Activated T-helper 2 cell treated with anti-CD3 and anti-CD28 coated beads, Interferon-gamma antibody, Interleukin-2, Interleukin-4, amounts not matched to agents 10 μg/mL and 5 μg/mL and 100 μg/mL, durations not matched to agents 14 hours and 24 hours and 36 hours (primary cell): ENCODE results near the gene GNRH2. TPM values are rescaled to one million over a fixed set of nuclear protein-coding genes. Genes with fewer than 3 reads are reported as not detected.

Experiments
- DNase-seq: peaks from one replicate; pipeline ENCODE4 v3.0.0; 2021; ENCODE audit warnings: low spot score
- H3K27ac Mint-ChIP-seq: one replicate; pipeline ENCODE4 v1.8.0; 2021; ENCODE audit warnings: mixed read lengths
- H3K27me3 Mint-ChIP-seq: one replicate; pipeline ENCODE4 v1.8.0; 2021; ENCODE audit warnings: low read depth, mixed read lengths
- H3K36me3 Mint-ChIP-seq: one replicate; pipeline ENCODE4 v1.8.0; 2021; ENCODE audit warnings: low read depth, mixed read lengths
- H3K4me1 Mint-ChIP-seq: one replicate; pipeline ENCODE4 v1.8.0; 2021; ENCODE audit warnings: low read depth, mixed read lengths
- H3K4me3 Mint-ChIP-seq: one replicate; pipeline ENCODE4 v1.8.0; 2021; ENCODE audit warnings: low read depth, mild to moderate bottlenecking, moderate library complexity, mixed read lengths
- H3K9me3 Mint-ChIP-seq: one replicate; pipeline ENCODE4 v1.8.0; 2021; ENCODE audit warnings: mixed read lengths
- intact Hi-C: fragments of 100-400 bp; cut with micrococcal nuclease; formaldehyde crosslinking; loops from one replicate; pipeline ENCODE4 v1.15.1; 2023
- total RNA-seq: library from RNA; stranded (reverse); gene quantifications from 2 replicates; pipeline ENCODE4 v1.2.3, GENCODE V29; 2022

Gene GNRH2
- total RNA-seq, 1 donor from 2014 or later, result 3.7 TPM

DNA sequence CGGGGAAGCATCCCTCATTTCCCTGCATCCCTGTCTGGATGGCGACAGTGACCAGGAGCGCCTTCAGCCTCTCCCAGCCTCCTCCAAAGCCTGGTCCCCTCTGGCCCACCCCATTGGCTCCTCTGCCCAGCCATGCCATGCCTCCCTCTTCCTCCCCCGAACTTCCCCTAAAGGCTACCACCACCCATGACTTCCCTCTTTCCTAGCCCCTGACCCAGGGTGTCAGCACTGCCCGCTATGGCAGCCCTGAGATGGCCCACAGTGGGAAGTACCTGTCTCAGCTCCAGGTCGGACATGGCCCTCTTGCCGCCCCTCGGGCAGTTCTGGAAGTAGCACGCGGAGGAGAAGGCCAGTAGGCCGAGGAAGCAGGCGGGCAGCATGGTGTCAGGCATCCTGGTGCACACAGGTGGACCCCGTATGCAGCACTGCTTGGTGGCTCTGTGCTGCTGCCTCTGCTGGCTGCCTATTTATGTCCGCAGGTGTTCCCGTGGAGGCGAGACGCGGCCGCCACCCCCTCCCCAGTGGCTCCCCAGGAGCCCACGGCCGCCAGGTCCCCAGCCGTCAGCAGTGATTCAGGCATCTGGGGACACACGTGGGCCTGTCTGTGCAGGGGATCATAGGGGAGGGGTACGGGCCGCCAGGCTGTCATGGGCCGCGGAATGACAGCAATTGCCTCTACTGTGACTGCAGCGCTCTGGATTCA is 41.0 kb downstream of the GNRH2 start, which contains the start of gene AVP:
Gene AVP (minus strand): TSS at position 442 of the 703 bp plus-strand sequence. CDS start 50 bp downstream, at position 392.
- Mint-ChIP-seq H3K4me1 (peaks cover 4% of the 10 kb centered on the region), H3K27ac (no peak within 1 kb of the TSS), H3K4me3 (peak within 1 kb of the TSS; percentile 8), H3K36me3 (no peaks in the 10 kb centered on the region), H3K27me3 (peaks cover 54% of the 10 kb centered on the region), H3K9me3 (no peaks in the 10 kb centered on the region)
- intact Hi-C loops, result no loop called here
- DNase-seq, result no peak

- Mint-ChIP-seq H3K27me3 (peaks cover 53% of the 10 kb centered on the region), H3K4me3 (no peak overlapping the region), H3K27ac (no peak overlapping the region), H3K36me3 (no peaks in the 10 kb centered on the region), H3K4me1 (peaks cover 4% of the 10 kb centered on the region), H3K9me3 (no peaks in the 10 kb centered on the region)
- intact Hi-C loops, result no loop called here
- DNase-seq, result no peak
Measured at GRCh38 chr20:3084986-3085360, 41.6 kb downstream of the GNRH2 start.

DNA sequence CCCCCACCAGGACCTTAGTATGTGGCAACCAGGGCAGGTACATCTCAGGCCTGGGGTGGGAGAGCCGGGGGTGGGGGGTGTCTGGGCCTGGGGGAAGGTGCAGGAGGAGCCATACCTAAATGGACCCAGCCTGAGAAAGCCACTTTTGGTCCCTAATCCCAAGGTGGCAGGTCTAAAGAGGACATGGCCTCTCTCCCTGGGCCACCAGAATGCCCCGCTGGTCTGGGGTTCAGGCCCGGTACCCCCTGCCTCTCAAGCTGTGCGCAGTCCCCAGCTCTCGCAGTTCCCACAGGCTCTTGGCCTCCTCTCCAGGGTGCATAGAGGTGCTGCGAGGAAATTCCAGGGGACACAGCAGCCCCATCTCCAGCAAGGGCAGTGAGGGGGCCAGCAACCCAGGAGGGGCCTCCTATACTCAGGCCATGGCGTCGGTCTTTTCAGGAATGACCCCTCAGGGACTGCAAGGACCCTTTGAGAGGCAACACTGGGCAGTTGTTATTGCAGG is 42.2 kb downstream of the GNRH2 start:
- Mint-ChIP-seq H3K27me3 (peaks cover 51% of the 10 kb centered on the region), H3K27ac (no peak overlapping the region), H3K4me3 (no peak overlapping the region), H3K9me3 (no peaks in the 10 kb centered on the region), H3K36me3 (no peaks in the 10 kb centered on the region), H3K4me1 (peaks cover 9% of the 10 kb centered on the region)
- intact Hi-C loops, result no loop called here
- DNase-seq, result no peak

- no peak for DNase-seq
- Mint-ChIP-seq H3K36me3 (no peaks in the 10 kb centered on the region), H3K27me3 (peaks cover 41% of the 10 kb centered on the region), H3K4me1 (peaks cover 13% of the 10 kb centered on the region), H3K27ac (no peak overlapping the region), H3K4me3 (no peak overlapping the region), H3K9me3 (no peaks in the 10 kb centered on the region)
- intact Hi-C loops, result no loop called here
Measured at GRCh38 chr20:3088031-3088430, 44.6 kb downstream of the GNRH2 start.

- H3K4me3 Mint-ChIP-seq, result no peak overlapping the region
- H3K27ac Mint-ChIP-seq, result no peak overlapping the region
- no peak for DNase-seq
- intact Hi-C loops, result no loop called here
- no peaks in the 10 kb centered on the region for H3K36me3 Mint-ChIP-seq
- H3K27me3 Mint-ChIP-seq, result peaks cover 22% of the 10 kb centered on the region
- H3K4me1 Mint-ChIP-seq, result peaks cover 11% of the 10 kb centered on the region
- H3K9me3 Mint-ChIP-seq, result no peaks in the 10 kb centered on the region
Measured at GRCh38 chr20:3090565-3090964, 47.1 kb downstream of the GNRH2 start.

- intact Hi-C loops, result no loop called here
- no peak for DNase-seq
- Mint-ChIP-seq H3K36me3 (no peaks in the 10 kb centered on the region), H3K4me1 (peaks cover 11% of the 10 kb centered on the region), H3K9me3 (no peaks in the 10 kb centered on the region), H3K4me3 (peak overlapping the region; percentile 85), H3K27me3 (peaks cover 21% of the 10 kb centered on the region), H3K27ac (peak overlapping the region; percentile 87)
Measured at GRCh38 chr20:3092611-3093379, 49.4 kb downstream of the GNRH2 start.

GRCh38 chr20:3093861-3094361 is 50.5 kb downstream of the GNRH2 start:
- intact Hi-C loops, result no loop called here
- peaks cover 11% of the 10 kb centered on the region for H3K4me1 Mint-ChIP-seq
- no peaks in the 10 kb centered on the region for H3K36me3 Mint-ChIP-seq
- no peaks in the 10 kb centered on the region for H3K9me3 Mint-ChIP-seq
- DNase-seq, result no peak
- no peak overlapping the region for H3K27ac Mint-ChIP-seq
- H3K27me3 Mint-ChIP-seq, result peaks cover 20% of the 10 kb centered on the region
- no peak overlapping the region for H3K4me3 Mint-ChIP-seq

DNA sequence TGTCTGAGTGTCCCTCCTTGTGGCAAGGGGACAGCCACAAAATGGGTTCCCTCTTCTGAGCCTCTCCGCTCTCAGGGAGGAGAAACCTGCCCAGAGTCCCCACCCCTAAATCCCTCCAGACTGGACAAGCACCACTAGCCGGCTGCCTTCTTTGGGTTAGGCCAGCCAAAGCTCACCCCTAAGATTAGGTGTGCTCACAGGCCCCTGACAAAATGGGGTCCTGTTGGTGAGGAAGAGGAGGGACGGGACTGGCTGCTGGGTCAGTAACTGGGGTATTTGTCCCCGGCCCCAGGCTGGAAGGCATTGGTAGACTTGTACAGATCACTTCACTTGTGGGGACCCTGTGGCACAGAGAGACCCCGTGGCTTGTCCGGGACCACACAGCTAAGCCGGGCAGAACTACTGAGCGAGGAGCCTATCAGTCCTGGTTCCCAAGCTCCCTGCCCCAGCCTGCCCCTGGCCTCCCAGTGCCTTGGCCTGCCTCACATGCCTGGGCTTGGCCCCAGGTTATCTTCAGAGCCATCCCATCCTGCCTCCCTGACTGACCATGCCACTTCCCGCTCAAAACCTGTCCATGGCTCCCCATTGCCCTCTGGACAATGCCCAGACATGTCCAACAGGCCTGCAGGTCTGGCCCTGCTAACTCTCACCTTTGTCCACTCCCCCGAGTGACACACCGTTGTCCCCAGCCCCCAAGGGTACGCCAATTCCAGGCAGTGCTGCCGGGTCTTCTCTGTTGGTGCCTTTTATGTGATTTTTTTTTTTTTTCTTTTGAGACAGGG is 51.6 kb downstream of the GNRH2 start:
- Mint-ChIP-seq H3K9me3 (no peaks in the 10 kb centered on the region), H3K36me3 (no peaks in the 10 kb centered on the region), H3K4me3 (no peak overlapping the region), H3K27me3 (peaks cover 16% of the 10 kb centered on the region), H3K27ac (no peak overlapping the region), H3K4me1 (peaks cover 11% of the 10 kb centered on the region)
- intact Hi-C loops, result no loop called here
- DNase-seq, result no peak

Other genes starting within 250 kb of the GNRH2 start
- 1.3 and 1.5 TPM in 2 replicates for gene CPXM1, start 243.0 kb upstream of the GNRH2 start, total RNA-seq
- not detected in 2 replicates for gene C20orf141, start 228.6 kb upstream of the GNRH2 start, total RNA-seq
- gene TMEM239, start 227.3 kb upstream of the GNRH2 start, total RNA-seq, result not detected in 2 replicates
- 29.2 and 35.2 TPM in 2 replicates for gene PCED1A, start 203.0 kb upstream of the GNRH2 start, total RNA-seq
- 47.4 and 50.1 TPM in 2 replicates for gene VPS16, start 202.9 kb upstream of the GNRH2 start, total RNA-seq
- gene PTPRA, start 170.1 kb upstream of the GNRH2 start, total RNA-seq, result 92.0 TPM in 2 replicates
- 143 and 148 TPM in 2 replicates for gene MRPS26, start 2.4 kb downstream of the GNRH2 start, total RNA-seq
- gene OXT, start 28.0 kb downstream of the GNRH2 start, total RNA-seq, result 0.55 TPM in 1 of 2 replicates, not detected in the other
- gene AVP, start 41.1 kb downstream of the GNRH2 start, total RNA-seq, result not detected in 2 replicates
- gene FASTKD5, start 116.2 kb downstream of the GNRH2 start, total RNA-seq, result 23.1 and 24.6 TPM in 2 replicates
- 6.7 and 7.6 TPM in 2 replicates for gene UBOX5, start 116.2 kb downstream of the GNRH2 start, total RNA-seq
- 0.64 and 0.66 TPM in 2 replicates for gene LZTS3, start 129.9 kb downstream of the GNRH2 start, total RNA-seq
- gene DDRGK1, start 161.1 kb downstream of the GNRH2 start, total RNA-seq, result 61.8 and 69.2 TPM in 2 replicates
- 84.5 and 87.8 TPM in 2 replicates for gene ITPA, start 165.9 kb downstream of the GNRH2 start, total RNA-seq
- gene SLC4A11, start 195.6 kb downstream of the GNRH2 start, total RNA-seq, result 1.6 and 2.5 TPM in 2 replicates